Measurements from ENCODE around the gene SACS. TPM values are rescaled to one million over a fixed set of nuclear protein-coding genes. Genes with fewer than 3 reads are reported as not detected.
"Not testable (repeated sequence)": the region's sequence is repeated elsewhere in the genome, so short reads cannot be mapped to it uniquely, and the experiment has no call there.

The SACS gene
- total RNA-seq, 1 donor: 87.7 TPM

- no peak overlapping the region for H3K4me3 ChIP-seq (ENCODE audit: low read depth, low read length)
- TF ChIP-seq CTCF (IDR thresholded peaks at IDR 0.05; ENCODE audit: insufficient read depth, low read depth, low read length): no peak
- DNase-seq (ENCODE audit: low read depth): no peak
Measured at GRCh38 chr13:23445794-23446193, 12.3 kb upstream of the SACS start.

DNA sequence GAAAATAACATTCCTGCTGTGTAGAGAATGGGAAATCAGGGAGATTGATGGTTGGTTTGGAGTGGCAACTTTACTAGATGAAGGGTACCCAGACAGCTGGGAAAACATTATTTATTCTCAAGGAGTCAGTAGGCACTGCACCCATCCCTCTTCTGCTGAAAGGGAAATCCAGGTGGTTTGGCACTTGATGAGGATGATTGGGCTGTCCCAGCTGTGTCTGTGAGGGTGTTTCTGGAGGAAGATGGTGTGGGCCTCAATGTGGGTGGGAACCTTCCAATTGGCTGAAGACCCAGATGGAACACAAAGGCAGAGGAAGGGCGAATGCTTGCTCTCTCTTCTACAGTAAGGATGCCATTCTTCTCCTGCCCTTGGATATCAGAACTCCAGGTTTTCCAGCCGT, 10.4 kb upstream of the SACS start:
- no peak for DNase-seq (ENCODE audit: low read depth)
- no peak overlapping the region for H3K4me3 ChIP-seq (ENCODE audit: low read depth, low read length)
- TF ChIP-seq CTCF (IDR thresholded peaks at IDR 0.05; ENCODE audit: insufficient read depth, low read depth, low read length): no peak

DNA sequence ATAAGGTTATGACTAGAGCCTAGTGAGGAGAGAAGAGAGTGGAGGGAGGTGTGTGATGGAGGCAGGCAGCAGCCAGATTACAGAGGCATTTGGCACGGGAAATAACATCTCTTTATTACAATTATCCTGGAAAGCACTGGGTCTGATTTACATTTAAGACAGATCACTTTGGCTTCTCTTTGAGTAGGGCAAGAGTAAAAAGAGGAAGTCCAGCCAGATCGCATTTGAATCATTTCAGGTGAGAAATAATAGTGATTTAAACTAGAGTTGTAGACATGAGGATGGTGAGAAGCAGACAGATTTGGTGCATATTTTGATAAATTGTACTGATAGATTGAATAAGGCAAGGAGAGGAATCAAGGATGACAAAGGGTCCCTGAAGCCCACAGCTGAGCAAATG, 9.6 kb upstream of the SACS start:
- no peak for TF ChIP-seq CTCF (IDR thresholded peaks at IDR 0.05; ENCODE audit: insufficient read depth, low read depth, low read length)
- H3K4me3 ChIP-seq (ENCODE audit: low read depth, low read length): no peak overlapping the region
- DNase-seq (ENCODE audit: low read depth): no peak

- no peak overlapping the region for H3K4me3 ChIP-seq (ENCODE audit: low read depth, low read length)
- no peak for TF ChIP-seq CTCF (IDR thresholded peaks at IDR 0.05; ENCODE audit: insufficient read depth, low read depth, low read length)
- no peak for DNase-seq (ENCODE audit: low read depth)
Measured at GRCh38 chr13:23440821-23441618, 7.5 kb upstream of the SACS start.

GRCh38 chr13:23440324-23440723, 6.8 kb upstream of the SACS start:
- DNase-seq (ENCODE audit: low read depth); H3K4me3 ChIP-seq (ENCODE audit: low read depth, low read length): not testable (repeated sequence)

GRCh38 chr13:23437916-23438315, 4.4 kb upstream of the SACS start:
- no peak for DNase-seq (ENCODE audit: low read depth)
- TF ChIP-seq CTCF (IDR thresholded peaks at IDR 0.05; ENCODE audit: insufficient read depth, low read depth, low read length): no peak
- H3K4me3 ChIP-seq (ENCODE audit: low read depth, low read length): no peak overlapping the region

DNA sequence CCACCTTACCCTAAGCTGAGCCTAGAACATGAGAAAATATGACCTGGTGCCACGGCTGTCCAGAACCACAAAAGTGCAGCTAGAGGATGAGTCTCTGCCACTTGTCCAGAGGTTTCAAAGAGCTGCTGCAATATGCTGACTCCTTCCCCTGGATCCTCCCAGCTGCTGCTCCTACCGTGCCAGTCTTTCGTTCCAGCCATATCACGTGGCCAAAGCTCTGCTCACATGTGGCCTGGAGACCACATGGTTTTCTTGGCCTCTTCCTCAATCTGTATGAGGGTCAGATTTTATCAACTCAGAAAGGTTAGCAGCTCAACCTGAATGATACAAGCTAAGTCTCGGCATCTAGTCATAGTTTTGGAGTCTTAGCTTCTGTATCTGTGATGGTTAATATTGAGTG, 3.2 kb upstream of the SACS start:
- TF ChIP-seq CTCF (IDR thresholded peaks at IDR 0.05; ENCODE audit: insufficient read depth, low read depth, low read length): no peak
- H3K4me3 ChIP-seq (ENCODE audit: low read depth, low read length): no peak overlapping the region
- DNase-seq (ENCODE audit: low read depth): peak; percentile 5
